GM12874 (cell line): Measurements from ENCODE around the gene ATP5MK.

Experiments
- TF ChIP-seq, protein P1 (sequence below): IDR thresholded peaks from 2 replicates; pipeline ENCODE4 v1.5.1; 2011; ENCODE audit warnings: low read depth, mild to moderate bottlenecking, control low read depth, low read length, moderate library complexity; ENCODE audit not compliant: insufficient read depth

ATP5MK gene

DNA sequence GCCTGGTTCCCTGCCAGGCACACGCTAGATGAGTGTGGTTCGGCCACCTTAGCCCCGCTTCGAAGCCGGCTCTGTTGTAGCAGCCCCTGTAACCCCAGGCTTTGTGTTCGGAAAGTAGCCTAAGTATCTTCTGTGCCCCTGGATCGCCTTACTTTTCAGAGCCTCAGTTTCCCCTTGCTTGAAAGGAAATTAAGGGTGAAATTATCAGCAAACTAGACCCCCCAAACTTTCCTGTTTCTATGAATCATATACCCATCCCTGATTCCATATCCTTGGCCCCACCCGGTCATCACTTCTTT lies 463 bp upstream of the ATP5MK start:
- TF ChIP-seq, protein P1, sequence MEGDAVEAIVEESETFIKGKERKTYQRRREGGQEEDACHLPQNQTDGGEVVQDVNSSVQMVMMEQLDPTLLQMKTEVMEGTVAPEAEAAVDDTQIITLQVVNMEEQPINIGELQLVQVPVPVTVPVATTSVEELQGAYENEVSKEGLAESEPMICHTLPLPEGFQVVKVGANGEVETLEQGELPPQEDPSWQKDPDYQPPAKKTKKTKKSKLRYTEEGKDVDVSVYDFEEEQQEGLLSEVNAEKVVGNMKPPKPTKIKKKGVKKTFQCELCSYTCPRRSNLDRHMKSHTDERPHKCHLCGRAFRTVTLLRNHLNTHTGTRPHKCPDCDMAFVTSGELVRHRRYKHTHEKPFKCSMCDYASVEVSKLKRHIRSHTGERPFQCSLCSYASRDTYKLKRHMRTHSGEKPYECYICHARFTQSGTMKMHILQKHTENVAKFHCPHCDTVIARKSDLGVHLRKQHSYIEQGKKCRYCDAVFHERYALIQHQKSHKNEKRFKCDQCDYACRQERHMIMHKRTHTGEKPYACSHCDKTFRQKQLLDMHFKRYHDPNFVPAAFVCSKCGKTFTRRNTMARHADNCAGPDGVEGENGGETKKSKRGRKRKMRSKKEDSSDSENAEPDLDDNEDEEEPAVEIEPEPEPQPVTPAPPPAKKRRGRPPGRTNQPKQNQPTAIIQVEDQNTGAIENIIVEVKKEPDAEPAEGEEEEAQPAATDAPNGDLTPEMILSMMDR = no peak

DNA sequence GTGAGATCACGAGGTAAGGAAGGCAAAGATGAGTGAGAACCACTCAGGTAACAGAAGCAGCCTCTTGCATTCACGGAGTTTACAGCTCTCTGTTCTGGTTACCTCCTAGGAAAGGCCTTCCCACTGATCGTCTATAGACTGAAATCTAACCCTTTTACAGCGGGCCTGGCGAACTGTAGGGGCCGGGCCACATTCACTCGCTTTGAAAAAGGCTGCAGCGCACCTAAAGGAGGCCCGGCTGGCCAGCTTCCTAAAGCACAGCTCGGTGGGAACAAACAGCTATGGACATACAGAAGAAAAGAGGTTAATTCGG lies 565 bp downstream of the ATP5MK start:
- TF ChIP-seq, protein P1 = no peak

DNA sequence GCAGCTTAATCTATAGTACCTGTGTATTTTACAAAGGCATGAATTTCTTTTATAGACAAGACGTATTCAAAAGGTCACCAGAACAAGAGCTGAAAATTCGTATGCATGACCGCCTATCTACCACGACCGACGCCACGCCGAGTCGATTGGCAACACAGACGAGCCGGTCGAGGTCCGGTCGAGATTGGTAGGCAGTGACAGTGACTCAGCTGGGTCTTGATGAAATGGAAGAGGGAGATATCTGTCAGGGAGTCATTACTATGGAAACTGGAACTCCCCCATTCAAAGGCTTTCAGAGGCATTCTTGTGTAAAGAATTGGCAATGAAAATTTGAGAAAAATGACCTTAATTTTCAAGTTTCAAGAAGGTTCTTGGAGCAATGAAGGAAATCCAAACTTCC lies 2.1 kb downstream of the ATP5MK start:
- TF ChIP-seq, protein P1 = no peak

DNA sequence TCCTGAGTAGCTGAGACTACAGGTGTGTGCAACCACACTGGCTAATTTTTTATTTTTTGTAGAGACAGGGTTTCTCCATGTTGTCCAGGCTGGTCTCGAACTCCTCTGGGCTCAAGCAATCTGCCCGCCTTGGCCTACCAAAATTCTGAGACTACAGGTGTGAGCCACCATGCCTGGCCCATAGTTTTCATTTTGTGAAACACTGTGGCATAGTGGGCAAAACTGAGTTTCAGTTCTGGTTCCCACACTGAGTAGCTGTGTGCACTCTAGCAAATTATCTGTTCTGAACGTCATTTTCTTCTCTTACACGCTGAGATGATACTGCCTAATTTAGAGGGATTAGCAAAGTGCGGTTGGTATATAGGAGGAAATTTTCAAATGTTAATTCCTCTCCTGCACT lies 13.5 kb downstream of the ATP5MK start:
- TF ChIP-seq, protein P1 = no peak

DNA sequence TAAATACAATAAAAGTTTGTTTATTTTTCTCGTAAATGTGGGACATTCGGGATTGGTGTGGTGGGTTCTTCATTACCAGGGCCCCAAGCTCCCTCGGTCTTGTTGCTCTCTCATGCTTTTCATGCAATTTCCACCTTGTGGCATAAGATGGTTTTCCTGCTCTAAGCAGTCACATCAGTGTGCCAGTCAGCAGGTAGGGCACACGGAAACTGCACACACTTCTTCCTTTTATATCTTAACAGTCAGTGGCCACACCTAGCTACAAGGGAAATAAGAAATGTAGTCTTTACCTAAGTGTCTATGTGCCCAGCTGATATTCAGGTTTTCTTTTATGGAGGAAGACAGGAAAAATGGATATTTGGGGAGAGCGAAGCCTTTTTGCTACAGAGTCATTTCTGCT lies 22.0 kb downstream of the ATP5MK start:
- TF ChIP-seq, protein P1 = no peak

DNA sequence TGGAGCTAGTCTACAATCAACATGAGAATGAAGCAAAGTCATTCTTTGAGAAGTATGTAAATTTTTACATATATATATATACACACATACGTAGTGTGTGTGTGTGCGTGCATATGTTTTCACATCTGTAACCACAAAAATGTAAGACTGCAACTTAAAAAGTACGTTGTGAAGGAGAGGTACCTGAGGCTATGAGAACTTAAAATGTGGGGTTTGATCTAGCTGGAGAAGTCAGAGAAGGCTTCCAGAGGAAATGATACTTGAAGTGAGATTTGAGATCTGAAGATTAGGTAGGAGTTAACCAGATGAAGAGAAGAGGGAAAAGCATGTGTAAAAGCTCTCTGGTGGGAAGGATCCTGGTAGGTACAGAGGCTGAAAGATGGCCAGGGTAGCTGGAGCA lies 22.7 kb downstream of the ATP5MK start:
- TF ChIP-seq, protein P1 = no peak

DNA sequence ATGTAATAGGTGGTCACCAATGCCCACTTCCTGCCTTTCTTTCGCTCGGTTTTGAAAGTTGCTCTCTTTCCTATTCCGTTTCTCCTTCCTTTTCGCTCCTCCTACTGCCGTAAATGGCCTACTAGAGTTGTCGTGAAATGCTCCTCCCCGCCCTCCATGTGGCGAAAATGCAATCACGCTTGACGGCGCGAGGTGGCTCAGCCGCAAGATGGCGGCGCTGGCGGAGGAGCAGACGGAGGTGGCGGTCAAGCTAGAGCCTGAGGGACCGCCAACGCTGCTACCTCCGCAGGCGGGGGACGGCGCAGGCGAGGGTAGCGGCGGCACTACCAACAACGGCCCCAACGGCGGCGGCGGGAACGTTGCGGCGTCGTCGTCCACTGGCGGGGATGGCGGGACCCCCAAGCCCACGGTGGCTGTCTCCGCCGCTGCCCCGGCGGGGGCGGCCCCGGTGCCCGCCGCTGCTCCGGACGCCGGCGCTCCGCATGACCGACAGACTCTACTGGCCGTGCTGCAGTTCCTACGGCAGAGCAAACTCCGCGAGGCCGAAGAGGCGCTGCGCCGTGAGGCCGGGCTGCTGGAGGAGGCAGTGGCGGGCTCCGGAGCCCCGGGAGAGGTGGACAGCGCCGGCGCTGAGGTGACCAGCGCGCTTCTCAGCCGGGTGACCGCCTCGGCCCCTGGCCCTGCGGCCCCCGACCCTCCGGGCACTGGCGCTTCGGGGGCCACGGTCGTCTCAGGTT lies 28.3 kb downstream of the ATP5MK start, which contains the start of gene TAF5:
TSS of gene TAF5 (plus strand) at position 195 of the 737 bp plus-strand sequence. CDS start at position 209, 14 bp downstream.
- TF ChIP-seq, protein P1 = no peak
